ENCODE results near the gene SLC44A4. TPM values are rescaled to one million over a fixed set of nuclear protein-coding genes. Genes with fewer than 3 reads are reported as not detected.

SLC44A4 gene
- polyA plus RNA-seq, 2 of the 4 experiments (the other 2 are of a cell fraction) = 0.27 TPM; not detected in 1

DNA sequence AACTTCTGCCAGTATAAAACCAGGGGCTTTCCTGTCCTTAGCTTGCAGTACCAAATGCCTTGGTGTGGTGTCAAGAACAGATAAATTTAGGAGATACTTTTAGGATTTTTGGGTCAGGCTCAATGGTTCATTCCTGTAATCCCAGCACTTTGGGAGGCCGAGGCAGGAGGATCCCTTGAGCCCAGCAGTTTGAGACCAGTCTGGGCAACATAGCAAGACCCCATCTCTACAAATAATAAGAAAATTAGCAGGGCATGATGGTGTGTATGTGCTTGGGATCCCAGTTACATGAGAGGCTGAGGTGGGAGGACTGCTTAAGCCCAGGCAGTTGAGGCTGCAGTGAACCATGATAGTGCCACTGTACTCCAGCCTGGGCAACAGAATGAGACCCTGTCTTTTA lies 26.2 kb upstream of the SLC44A4 start:
- FAIRE-seq (no peak), ATAC-seq (no peak), DNase-seq (ENCODE audit: low read depth in 1 of 2, low spot score in 1 of 2) (no peak)
- Histone ChIP-seq H3K4me2 (no peak overlapping the region), H3K4me1 (peaks cover 22% of the 10 kb centered on the region), H3K9me3 (no peaks in the 10 kb centered on the region), H3K4me3 (no peak overlapping the region), H3K27ac (no peak overlapping the region)
- TF ChIP-seq POLR2A (IDR thresholded peaks at IDR 0.05; ENCODE audit: low read length) (no peak), MYC (IDR thresholded peaks at IDR 0.05; ENCODE audit: borderline replicate concordance, low read length) (no peak)
- WGBS (ENCODE audit: missing lambda C conversion rate) = 80% methylated on average over 1 of the region's 1 CpG
- CTCF ChIA-PET = interaction anchor here (0.9 to 3.5 kb wide), 2 partner anchors 16 to 47 kb away, joined by 4 to 26 read pairs; no protein-coding TSS in a partner anchor
- POLR2A ChIA-PET = no interaction called here

DNA sequence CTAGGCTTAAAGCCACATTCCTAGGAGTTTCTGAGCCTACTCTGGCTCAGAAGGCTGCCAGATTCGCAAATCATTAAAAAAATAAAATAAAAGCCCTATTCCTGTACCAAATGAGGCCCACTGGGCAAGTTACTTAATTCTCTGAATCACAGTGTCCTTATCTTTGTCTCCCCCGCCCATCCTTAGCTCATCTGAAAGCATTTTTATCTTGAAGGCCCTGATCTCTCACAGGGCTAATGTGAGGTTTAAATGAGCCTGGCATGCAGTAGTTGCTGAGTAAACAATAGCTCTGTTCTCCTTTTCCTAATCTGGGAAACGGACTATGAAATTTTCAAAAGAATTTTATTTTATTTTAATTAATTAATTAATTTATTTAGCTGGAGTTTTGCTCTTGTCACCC lies 25.2 kb upstream of the SLC44A4 start:
- FAIRE-seq (no peak), ATAC-seq (no peak), DNase-seq (ENCODE audit: low read depth in 1 of 2, low spot score in 1 of 2) (no peak)
- Histone ChIP-seq H3K4me1 (peaks cover 21% of the 10 kb centered on the region), H3K4me2 (no peak overlapping the region), H3K9me3 (no peaks in the 10 kb centered on the region), H3K4me3 (no peak overlapping the region), H3K27ac (no peak overlapping the region)
- CTCF ChIA-PET = interaction anchor here (0.5 to 3.5 kb wide), 3 partner anchors 19 to 414 kb away, joined by 3 to 26 read pairs (median 4); no protein-coding TSS in a partner anchor
- TF ChIP-seq EHMT2 (IDR thresholded peaks at IDR 0.05; ENCODE audit: low read depth) = no peak
- TF ChIP-seq, protein P1, sequence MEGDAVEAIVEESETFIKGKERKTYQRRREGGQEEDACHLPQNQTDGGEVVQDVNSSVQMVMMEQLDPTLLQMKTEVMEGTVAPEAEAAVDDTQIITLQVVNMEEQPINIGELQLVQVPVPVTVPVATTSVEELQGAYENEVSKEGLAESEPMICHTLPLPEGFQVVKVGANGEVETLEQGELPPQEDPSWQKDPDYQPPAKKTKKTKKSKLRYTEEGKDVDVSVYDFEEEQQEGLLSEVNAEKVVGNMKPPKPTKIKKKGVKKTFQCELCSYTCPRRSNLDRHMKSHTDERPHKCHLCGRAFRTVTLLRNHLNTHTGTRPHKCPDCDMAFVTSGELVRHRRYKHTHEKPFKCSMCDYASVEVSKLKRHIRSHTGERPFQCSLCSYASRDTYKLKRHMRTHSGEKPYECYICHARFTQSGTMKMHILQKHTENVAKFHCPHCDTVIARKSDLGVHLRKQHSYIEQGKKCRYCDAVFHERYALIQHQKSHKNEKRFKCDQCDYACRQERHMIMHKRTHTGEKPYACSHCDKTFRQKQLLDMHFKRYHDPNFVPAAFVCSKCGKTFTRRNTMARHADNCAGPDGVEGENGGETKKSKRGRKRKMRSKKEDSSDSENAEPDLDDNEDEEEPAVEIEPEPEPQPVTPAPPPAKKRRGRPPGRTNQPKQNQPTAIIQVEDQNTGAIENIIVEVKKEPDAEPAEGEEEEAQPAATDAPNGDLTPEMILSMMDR (IDR thresholded peaks at IDR 0.05) = no peak
- TF ChIP-seq ZC3H11A (IDR thresholded peaks at IDR 0.05) = no peak
- TF ChIP-seq HOXB13 (CRISPR knock-in tag; IDR thresholded peaks at IDR 0.05; ENCODE audit: low read depth) = no peak
- TF ChIP-seq, protein P2, sequence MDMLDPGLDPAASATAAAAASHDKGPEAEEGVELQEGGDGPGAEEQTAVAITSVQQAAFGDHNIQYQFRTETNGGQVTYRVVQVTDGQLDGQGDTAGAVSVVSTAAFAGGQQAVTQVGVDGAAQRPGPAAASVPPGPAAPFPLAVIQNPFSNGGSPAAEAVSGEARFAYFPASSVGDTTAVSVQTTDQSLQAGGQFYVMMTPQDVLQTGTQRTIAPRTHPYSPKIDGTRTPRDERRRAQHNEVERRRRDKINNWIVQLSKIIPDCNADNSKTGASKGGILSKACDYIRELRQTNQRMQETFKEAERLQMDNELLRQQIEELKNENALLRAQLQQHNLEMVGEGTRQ (IDR thresholded peaks at IDR 0.05) = no peak
- no peak for TF ChIP-seq TFCP2L1 (CRISPR knock-in tag; IDR thresholded peaks at IDR 0.05)
- TF ChIP-seq BHLHE40 (IDR thresholded peaks at IDR 0.05; ENCODE audit: low read depth, low read length) = no peak
- no peak for TF ChIP-seq MAZ (IDR thresholded peaks at IDR 0.05; ENCODE audit: borderline replicate concordance, low read depth, low read length)
- no peak for TF ChIP-seq RARB (CRISPR knock-in tag; IDR thresholded peaks at IDR 0.05)
- TF ChIP-seq, protein P3, sequence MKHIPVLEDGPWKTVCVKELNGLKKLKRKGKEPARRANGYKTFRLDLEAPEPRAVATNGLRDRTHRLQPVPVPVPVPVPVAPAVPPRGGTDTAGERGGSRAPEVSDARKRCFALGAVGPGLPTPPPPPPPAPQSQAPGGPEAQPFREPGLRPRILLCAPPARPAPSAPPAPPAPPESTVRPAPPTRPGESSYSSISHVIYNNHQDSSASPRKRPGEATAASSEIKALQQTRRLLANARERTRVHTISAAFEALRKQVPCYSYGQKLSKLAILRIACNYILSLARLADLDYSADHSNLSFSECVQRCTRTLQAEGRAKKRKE (CRISPR knock-in tag; IDR thresholded peaks at IDR 0.05; ENCODE audit: low read depth) = no peak
- 79% methylated on average over 3 of the region's 3 CpGs for WGBS (ENCODE audit: missing lambda C conversion rate)
- POLR2A ChIA-PET = no interaction called here

DNA sequence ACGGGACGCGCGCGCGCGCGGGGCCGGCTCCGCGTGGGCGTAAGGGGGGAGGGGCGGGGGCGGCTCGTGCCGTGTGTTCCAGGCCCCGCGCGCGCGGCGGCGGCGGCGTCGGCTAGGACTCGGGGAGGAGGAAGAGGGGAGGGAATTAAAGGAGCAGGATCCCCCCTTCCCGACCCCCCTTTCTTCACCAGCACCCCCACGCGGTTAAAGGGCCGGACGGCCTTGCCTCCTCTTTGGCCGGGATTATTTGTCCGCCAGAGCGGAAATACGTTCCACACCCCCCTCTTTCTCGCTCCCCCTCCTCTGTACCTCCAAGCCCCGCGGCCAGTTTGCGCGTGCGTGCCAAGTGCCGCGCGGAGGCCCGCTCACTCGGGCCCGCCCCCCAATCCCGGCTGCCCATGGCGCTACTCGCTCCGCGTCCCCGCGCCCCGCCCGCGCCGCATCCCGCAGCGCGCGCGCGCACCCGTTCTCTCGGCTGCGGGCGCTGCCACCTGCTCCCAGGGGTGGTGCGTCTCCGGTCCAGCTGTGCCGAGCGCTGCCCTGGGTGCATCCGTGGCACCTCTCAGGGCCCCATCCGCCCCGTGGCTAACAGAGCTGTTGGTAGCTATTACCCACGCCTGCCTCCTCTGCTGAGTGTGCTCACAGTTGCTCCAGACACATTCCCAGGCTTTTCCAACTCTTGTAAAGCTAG lies 23.3 kb upstream of the SLC44A4 start, which contains the start of gene ZBTB12:
TSS of gene ZBTB12 (minus strand) at position 134 of the 691 bp plus-strand sequence. CDS start 781 bp downstream, outside the sequence.
- WGBS (ENCODE audit: missing lambda C conversion rate) = 4% methylated on average over 3 of the region's 77 CpGs
- H3K4me3 ChIP-seq = peak within 1 kb of the TSS; percentile 90
- peak; percentile 71 to 80 for ATAC-seq
- ChIA-PET POLR2A (interaction anchor here (0.6 to 1.3 kb wide), 4 partner anchors 17 to 920 kb away, joined by 3 to 5 read pairs (median 4); partner anchors contain the start of gene CFB), CTCF (interaction anchor here (3.5 kb wide), 1 partner anchor 50 kb away, joined by 26 read pairs; no protein-coding TSS in a partner anchor)
- H3K4me2 ChIP-seq = peak within 1 kb of the TSS; percentile 75
- peaks cover 18% of the 10 kb centered on the region for H3K4me1 ChIP-seq
- peak; percentile 77 to 94 for DNase-seq (ENCODE audit: low read depth in 1 of 2, low spot score in 1 of 2)
- FAIRE-seq = no peak
- TF ChIP-seq SMC3 (IDR thresholded peaks at IDR 0.05) (peak; percentile 10; the same call in 1 of the 3 replicates), ZSCAN20 (CRISPR knock-in tag; IDR thresholded peaks at IDR 0.05) (no peak), RAD21 (conservative IDR thresholded peaks at IDR 0.05 in 1 of 2, IDR thresholded peaks at IDR 0.05 in 1 of 2) (peak; percentile 35 to 45; a peak in 4 of 5 replicates), HDAC2 (IDR thresholded peaks at IDR 0.05) (no peak), MAFK (IDR thresholded peaks at IDR 0.05; ENCODE audit: partially characterized antibody) (no peak), RCOR1 (IDR thresholded peaks at IDR 0.05; ENCODE audit: low read depth, low read length) (no peak), CHD2 (IDR thresholded peaks at IDR 0.05; ENCODE audit: low read length, partially characterized antibody) (no peak), ZFP36 (IDR thresholded peaks at IDR 0.05; ENCODE audit: borderline replicate concordance, partially characterized antibody) (no peak), JUN (IDR thresholded peaks at IDR 0.05) (peak in 1 of 2 experiments; percentile 63; a peak in 2 of 5 replicates), POLR2A (IDR thresholded peaks at IDR 0.05; ENCODE audit: low read length) (peak; percentile 57), JUNB (IDR thresholded peaks at IDR 0.05) (no peak)
- TF ChIP-seq, protein P4, sequence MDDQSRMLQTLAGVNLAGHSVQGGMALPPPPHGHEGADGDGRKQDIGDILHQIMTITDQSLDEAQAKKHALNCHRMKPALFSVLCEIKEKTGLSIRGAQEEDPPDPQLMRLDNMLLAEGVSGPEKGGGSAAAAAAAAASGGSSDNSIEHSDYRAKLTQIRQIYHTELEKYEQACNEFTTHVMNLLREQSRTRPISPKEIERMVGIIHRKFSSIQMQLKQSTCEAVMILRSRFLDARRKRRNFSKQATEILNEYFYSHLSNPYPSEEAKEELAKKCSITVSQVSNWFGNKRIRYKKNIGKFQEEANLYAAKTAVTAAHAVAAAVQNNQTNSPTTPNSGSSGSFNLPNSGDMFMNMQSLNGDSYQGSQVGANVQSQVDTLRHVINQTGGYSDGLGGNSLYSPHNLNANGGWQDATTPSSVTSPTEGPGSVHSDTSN (IDR thresholded peaks at IDR 0.05) = 0 out of 2 replicates have a peak, but pooled peaks have one; percentile 49
- TF ChIP-seq, protein P5, sequence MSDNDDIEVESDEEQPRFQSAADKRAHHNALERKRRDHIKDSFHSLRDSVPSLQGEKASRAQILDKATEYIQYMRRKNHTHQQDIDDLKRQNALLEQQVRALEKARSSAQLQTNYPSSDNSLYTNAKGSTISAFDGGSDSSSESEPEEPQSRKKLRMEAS (IDR thresholded peaks at IDR 0.05) = peak; percentile 59; the same call in 1 of the 2 replicates
- TF ChIP-seq, protein P1 (IDR thresholded peaks at IDR 0.05) = no peak
- TF ChIP-seq, protein P2 (IDR thresholded peaks at IDR 0.05) = no peak
- no peaks in the 10 kb centered on the region for H3K9me3 ChIP-seq
- peak within 1 kb of the TSS; percentile 98 for H3K27ac ChIP-seq
